Measurements from ENCODE around the gene COL15A1.

Gene COL15A1

GRCh38 chr9:98980291-98980690 lies 36.6 kb downstream of the COL15A1 start:
- Mint-ChIP-seq H3K27me3 (no peaks in the 10 kb centered on the region), H3K4me1 (ENCODE audit: low read depth) (peaks cover 6% of the 10 kb centered on the region), H3K36me3 (no peaks in the 10 kb centered on the region), H3K27ac (no peak overlapping the region), H3K4me3 (no peak overlapping the region), H3K9me3 (ENCODE audit: low read depth) (no peaks in the 10 kb centered on the region)

- Mint-ChIP-seq H3K9me3 (ENCODE audit: low read depth) (no peaks in the 10 kb centered on the region), H3K27ac (no peak overlapping the region), H3K4me1 (ENCODE audit: low read depth) (no peaks in the 10 kb centered on the region), H3K27me3 (no peaks in the 10 kb centered on the region), H3K36me3 (no peaks in the 10 kb centered on the region), H3K4me3 (no peak overlapping the region)
Observed at GRCh38 chr9:98983295-98984268, 39.9 kb downstream of the COL15A1 start.

GRCh38 chr9:98985596-98985995 lies 41.9 kb downstream of the COL15A1 start:
- H3K4me1 Mint-ChIP-seq (ENCODE audit: low read depth): no peaks in the 10 kb centered on the region
- H3K27me3 Mint-ChIP-seq: no peaks in the 10 kb centered on the region
- no peak overlapping the region for H3K27ac Mint-ChIP-seq
- no peaks in the 10 kb centered on the region for H3K9me3 Mint-ChIP-seq (ENCODE audit: low read depth)
- no peaks in the 10 kb centered on the region for H3K36me3 Mint-ChIP-seq
- H3K4me3 Mint-ChIP-seq: no peak overlapping the region

GRCh38 chr9:98986866-98987651 lies 43.4 kb downstream of the COL15A1 start:
- Mint-ChIP-seq H3K4me3 (no peak overlapping the region), H3K9me3 (ENCODE audit: low read depth) (no peaks in the 10 kb centered on the region), H3K27me3 (no peaks in the 10 kb centered on the region), H3K4me1 (ENCODE audit: low read depth) (no peaks in the 10 kb centered on the region), H3K27ac (no peak overlapping the region), H3K36me3 (no peaks in the 10 kb centered on the region)

- H3K27me3 Mint-ChIP-seq: no peaks in the 10 kb centered on the region
- no peaks in the 10 kb centered on the region for H3K9me3 Mint-ChIP-seq (ENCODE audit: low read depth)
- no peak overlapping the region for H3K4me3 Mint-ChIP-seq
- H3K4me1 Mint-ChIP-seq (ENCODE audit: low read depth): peaks cover 2% of the 10 kb centered on the region
- H3K27ac Mint-ChIP-seq: no peak overlapping the region
- H3K36me3 Mint-ChIP-seq: no peaks in the 10 kb centered on the region
Observed at GRCh38 chr9:98989036-98990000, 45.6 kb downstream of the COL15A1 start.

GRCh38 chr9:98990181-98990870 lies 46.6 kb downstream of the COL15A1 start:
- H3K27me3 Mint-ChIP-seq: no peaks in the 10 kb centered on the region
- no peaks in the 10 kb centered on the region for H3K9me3 Mint-ChIP-seq (ENCODE audit: low read depth)
- H3K4me1 Mint-ChIP-seq (ENCODE audit: low read depth): peaks cover 2% of the 10 kb centered on the region
- H3K4me3 Mint-ChIP-seq: no peak overlapping the region
- no peak overlapping the region for H3K27ac Mint-ChIP-seq
- no peaks in the 10 kb centered on the region for H3K36me3 Mint-ChIP-seq

GRCh38 chr9:98992107-98992884 lies 48.6 kb downstream of the COL15A1 start:
- Mint-ChIP-seq H3K27ac (no peak overlapping the region), H3K9me3 (ENCODE audit: low read depth) (no peaks in the 10 kb centered on the region), H3K4me3 (no peak overlapping the region), H3K4me1 (ENCODE audit: low read depth) (peaks cover 2% of the 10 kb centered on the region), H3K36me3 (no peaks in the 10 kb centered on the region), H3K27me3 (no peaks in the 10 kb centered on the region)

GRCh38 chr9:98992885-98993569 lies 49.3 kb downstream of the COL15A1 start:
- H3K27ac Mint-ChIP-seq: no peak overlapping the region

GRCh38 chr9:98993570-98993945 lies 49.9 kb downstream of the COL15A1 start:
- Mint-ChIP-seq H3K27me3 (no peaks in the 10 kb centered on the region), H3K36me3 (no peaks in the 10 kb centered on the region), H3K4me1 (ENCODE audit: low read depth) (peaks cover 2% of the 10 kb centered on the region), H3K27ac (no peak overlapping the region), H3K9me3 (ENCODE audit: low read depth) (no peaks in the 10 kb centered on the region), H3K4me3 (no peak overlapping the region)

More at GRCh38 chr9:98992885-98993569, 49.3 kb downstream of the COL15A1 start:
- H3K4me3 Mint-ChIP-seq: no peak overlapping the region
- no peaks in the 10 kb centered on the region for H3K27me3 Mint-ChIP-seq
- no peaks in the 10 kb centered on the region for H3K36me3 Mint-ChIP-seq
- no peaks in the 10 kb centered on the region for H3K9me3 Mint-ChIP-seq (ENCODE audit: low read depth)
- H3K4me1 Mint-ChIP-seq (ENCODE audit: low read depth): peaks cover 2% of the 10 kb centered on the region

- no peak overlapping the region for H3K27ac Mint-ChIP-seq
- no peaks in the 10 kb centered on the region for H3K9me3 Mint-ChIP-seq (ENCODE audit: low read depth)
- H3K4me3 Mint-ChIP-seq: no peak overlapping the region
- H3K36me3 Mint-ChIP-seq: no peaks in the 10 kb centered on the region
- peaks cover 2% of the 10 kb centered on the region for H3K4me1 Mint-ChIP-seq (ENCODE audit: low read depth)
- H3K27me3 Mint-ChIP-seq: no peaks in the 10 kb centered on the region
Observed at GRCh38 chr9:98994172-98995058, 50.7 kb downstream of the COL15A1 start.

GRCh38 chr9:98995059-98995671 lies 51.5 kb downstream of the COL15A1 start:
- no peak overlapping the region for H3K27ac Mint-ChIP-seq
- H3K27me3 Mint-ChIP-seq: no peaks in the 10 kb centered on the region
- no peaks in the 10 kb centered on the region for H3K36me3 Mint-ChIP-seq
- H3K4me1 Mint-ChIP-seq (ENCODE audit: low read depth): peaks cover 2% of the 10 kb centered on the region
- H3K9me3 Mint-ChIP-seq (ENCODE audit: low read depth): no peaks in the 10 kb centered on the region
- no peak overlapping the region for H3K4me3 Mint-ChIP-seq

GRCh38 chr9:98995971-98996504 lies 52.3 kb downstream of the COL15A1 start:
- no peaks in the 10 kb centered on the region for H3K27me3 Mint-ChIP-seq
- H3K4me1 Mint-ChIP-seq (ENCODE audit: low read depth): peaks cover 11% of the 10 kb centered on the region
- no peak overlapping the region for H3K27ac Mint-ChIP-seq
- H3K9me3 Mint-ChIP-seq (ENCODE audit: low read depth): no peaks in the 10 kb centered on the region
- no peak overlapping the region for H3K4me3 Mint-ChIP-seq
- H3K36me3 Mint-ChIP-seq: no peaks in the 10 kb centered on the region

All from activated naive CD8-positive, alpha-beta T cell (primary cell).